Stimulated activated CD8-positive, alpha-beta memory T cell treated with anti-CD3 and anti-CD28 coated beads, Interleukin-12 subunit alpha, Interleukin-12 subunit beta, amount 100 ng/mL, for 24 hours (primary cell): ENCODE measurements around the gene CASK.

Experiments used
- DNase-seq: peaks from one replicate; pipeline ENCODE4 v3.0.0-alpha.2; 2020; ENCODE audit errors: extremely low read depth

Gene CASK

GRCh38 chrX:41470706-41471105 is 452.6 kb downstream of the CASK start:
- DNase-seq = no peak

- DNase-seq = no peak
These were observed 454.6 kb downstream of the CASK start for GRCh38 chrX:41468647-41469323.
